HepG2 (cell line): ENCODE results near the gene ZNF575. TPM values are rescaled to one million over a fixed set of nuclear protein-coding genes. Genes with fewer than 3 reads are reported as not detected.

Experiments used
- ATAC-seq: fragments of 200-7000 bp; cut with Tn5 transposase; 3 replicates; pipeline ENCODE4 v1.9.1; 2020; ENCODE audit warnings: mild to moderate bottlenecking, moderate library complexity
- BruUV-seq: library from RNA; stranded (reverse); fragments of 400-500 nt; replicated peaks from 2 replicates; lab custom pipeline; 2021; lab: Mats Ljungman, UMichigan
- CTCF ChIA-PET: fragments of 300-600 bp; formaldehyde crosslinking; extraction: SDS; loops from one replicate; lab custom pipeline; 2021; ENCODE audit warnings: low total read pairs, inconsistent platforms, low intra/inter-chr PET ratio; lab: Yijun Ruan, JAX
- POLR2A ChIA-PET: fragments of 350-600 bp; sonication (Branson Sonifier 250); formaldehyde crosslinking; loops from one replicate; lab custom pipeline; 2020; ENCODE audit warnings: antibody characterized with exemption, inconsistent platforms; lab: Yijun Ruan, JAX
- DNase-seq: peaks from one replicate; pipeline ENCODE4 v3.0.0-alpha.2; 2015; ENCODE audit warnings: low spot score
- FAIRE-seq: peaks from 3 replicates; lab custom pipeline; 2011; peaks lifted over from hg19 to GRCh38; lab: Jason Lieb, UNC
- H2AFZ ChIP-seq: one replicate; pipeline ENCODE4 v1.6.1; 2011; ENCODE audit warnings: low read length, inconsistent platforms
- H3K27ac ChIP-seq: fragments of 300-600 bp; 3 replicates; pipeline ENCODE4 v1.8.0; 2011; ENCODE audit warnings: mixed run types, mild to moderate bottlenecking, mixed read lengths, low read length, inconsistent platforms; ENCODE audit not compliant: insufficient read depth; ENCODE audit errors: extremely low read length
- H3K27me3 ChIP-seq, 2 experiments: fragments of 200-600 bp in 1 of 2; 2 replicates in 1 of 2; 3 replicates in 1 of 2; pipeline versions ENCODE4 v1.6.0 to v1.8.0; 2011; ENCODE audit warnings: low read length in 2 of 2, mild to moderate bottlenecking in 2 of 2, moderate library complexity in 2 of 2, inconsistent platforms in 1 of 2; ENCODE audit not compliant: insufficient read depth in 2 of 2, control insufficient read depth in 1 of 2
- H3K36me3 ChIP-seq, 2 experiments: fragments of 200-600 bp in 1 of 2; replicated peaks in 1 of 2; 2 replicates in 1 of 2; 3 replicates in 1 of 2; pipeline versions ENCODE4 v1.5.1 to v1.8.0; 2011; ENCODE audit warnings: low read length in 2 of 2, inconsistent platforms in 1 of 2; ENCODE audit not compliant: insufficient read depth in 2 of 2, control insufficient read depth in 1 of 2
- H3K4me1 ChIP-seq: 2 replicates; pipeline ENCODE4 v1.5.1; 2012; ENCODE audit warnings: low read length, inconsistent platforms; ENCODE audit not compliant: insufficient read depth
- H3K4me2 ChIP-seq: 2 replicates; pipeline ENCODE4 v1.6.0; 2011; ENCODE audit warnings: low read depth, low read length, inconsistent platforms
- H3K4me3 ChIP-seq, 3 experiments: fragments of 200-600 bp in 1 of 3; sonication (generic), shearing (Covaris generic) in 1 of 3; replicated peaks in 1 of 3; 2 replicates each; pipeline ENCODE4 v1.5.1; 2011 to 2016; ENCODE audit warnings: low read length in 3 of 3, inconsistent platforms in 2 of 3, low read depth in 2 of 3, mild to moderate bottlenecking in 2 of 3, control low read depth in 1 of 3, mixed read lengths in 1 of 3; ENCODE audit not compliant: insufficient read depth in 1 of 3
- H3K79me2 ChIP-seq: one replicate; pipeline ENCODE4 v1.6.1; 2011; ENCODE audit warnings: low read length, inconsistent platforms; ENCODE audit not compliant: insufficient read depth
- H3K9ac ChIP-seq: 2 replicates; pipeline ENCODE4 v1.6.0; 2011; ENCODE audit warnings: mild to moderate bottlenecking, low read depth, low read length, inconsistent platforms; ENCODE audit not compliant: insufficient read depth
- H3K9me3 ChIP-seq: 2 replicates; pipeline ENCODE4 v1.5.1; 2012; ENCODE audit warnings: mild to moderate bottlenecking, low read length
- H4K20me1 ChIP-seq: 2 replicates; pipeline ENCODE4 v1.6.0; 2011; ENCODE audit warnings: inconsistent platforms, mild to moderate bottlenecking, low read length, moderate library complexity; ENCODE audit not compliant: insufficient read depth
- GATAD2A ChIP-seq: IDR thresholded peaks from 2 replicates; pipeline ENCODE4 v1.6.1; 2016
- NFIC ChIP-seq: IDR thresholded peaks from 2 replicates; pipeline ENCODE4 v1.6.1; 2012; ENCODE audit warnings: mild to moderate bottlenecking, low read length, inconsistent platforms
- RAD21 ChIP-seq: fragments of 450-650 bp; formaldehyde crosslinking; IDR thresholded peaks from 2 replicates; pipeline ENCODE4 v1.5.0; 2020; ENCODE audit warnings: mild to moderate bottlenecking
- SMC3 ChIP-seq: IDR thresholded peaks from 2 replicates; pipeline ENCODE4 v1.6.1; 2011; ENCODE audit warnings: low read length, improper control_type of control experiment
- STAG1 ChIP-seq: sonication (generic); formaldehyde crosslinking; IDR thresholded peaks from 2 replicates; pipeline ENCODE4 v1.4.0; 2020; ENCODE audit warnings: missing genetic modification reagents
- TEAD3 ChIP-seq: optimal IDR thresholded peaks from 2 replicates; pipeline ENCODE3; 2016; ENCODE audit warnings: borderline replicate concordance
- ZNF335 ChIP-seq: sonication (generic); formaldehyde crosslinking; IDR thresholded peaks from 2 replicates; pipeline ENCODE4 v1.4.0; 2020; ENCODE audit warnings: missing genetic modification reagents
- ZNF501 ChIP-seq: sonication (generic); formaldehyde crosslinking; IDR thresholded peaks from 2 replicates; pipeline ENCODE4 v1.5.1; 2020; ENCODE audit warnings: mild to moderate bottlenecking, moderate library complexity, missing genetic modification reagents
- WGBS: methylation state at CpG from one replicate; pipeline ENCODE4 v1.1.6; 2017; ENCODE audit warnings: low lambda C conversion rate; 5-methylcytosine and 5-hydroxymethylcytosine counted together
- in situ Hi-C: cut with HindIII; loops from 2 replicates; pipeline ENCODE4 v1.10.0; 2017; ENCODE audit warnings: low pct_unique_long_range_greater_than_20kb; ENCODE audit not compliant: extremely low pct_ligation_motif_present
- intact Hi-C: fragments of 100-400 bp; cut with micrococcal nuclease; formaldehyde crosslinking; loops from one replicate; pipeline ENCODE4 v1.10.0; 2022; ENCODE audit not compliant: unreplicated experiment
- polyA plus RNA-seq, 8 experiments: library from polyadenylated mRNA; depleted of rRNA in 3 of 8; stranded (reverse) in 7 of 8; unstranded in 1 of 8; fragments of >200 nt; fragmentation: Illumina TruSeq in 4 of 8; extraction: Trizol in 4 of 8; gene quantifications; 2 replicates each; pipeline versions ENCODE4 v1.2.1 to v1.2.3, GENCODE V29; 2011 to 2016; ENCODE audit warnings: low read depth in 4 of 8, missing spikeins in 1 of 8, mixed read lengths in 1 of 8; ENCODE audit not compliant: insufficient read depth in 1 of 8
- total RNA-seq, 5 experiments: library from RNA; depleted of rRNA; stranded (reverse); fragments of >200 nt; fragmentation: Illumina TruSeq; extraction: Trizol; gene quantifications; 2 replicates each; pipeline ENCODE4 v1.2.3, GENCODE V29; 2016; ENCODE audit warnings: low read depth in 1 of 5
- TF ChIP-seq, protein P1 (sequence below): sonication (generic); formaldehyde crosslinking; IDR thresholded peaks from 2 replicates; pipeline ENCODE4 v1.4.0; 2020; ENCODE audit warnings: mild to moderate bottlenecking, missing genetic modification reagents
- TF ChIP-seq, protein P2 (sequence below): sonication (generic); formaldehyde crosslinking; IDR thresholded peaks from 2 replicates; pipeline ENCODE4 v1.5.1; 2020; ENCODE audit warnings: missing genetic modification reagents, mild to moderate bottlenecking, borderline replicate concordance
- TF ChIP-seq, protein P3 (sequence below): sonication (generic); formaldehyde crosslinking; IDR thresholded peaks from 2 replicates; pipeline ENCODE4 v1.5.0; 2020; ENCODE audit warnings: mild to moderate bottlenecking, missing genetic modification reagents, moderate library complexity

ZNF575 gene
- total and polyA plus RNA-seq, 2 of the 13 experiments (the other 11 are each of a cell fraction or from before 2014, with no cell fraction given): 0.17 to 0.27 TPM

DNA sequence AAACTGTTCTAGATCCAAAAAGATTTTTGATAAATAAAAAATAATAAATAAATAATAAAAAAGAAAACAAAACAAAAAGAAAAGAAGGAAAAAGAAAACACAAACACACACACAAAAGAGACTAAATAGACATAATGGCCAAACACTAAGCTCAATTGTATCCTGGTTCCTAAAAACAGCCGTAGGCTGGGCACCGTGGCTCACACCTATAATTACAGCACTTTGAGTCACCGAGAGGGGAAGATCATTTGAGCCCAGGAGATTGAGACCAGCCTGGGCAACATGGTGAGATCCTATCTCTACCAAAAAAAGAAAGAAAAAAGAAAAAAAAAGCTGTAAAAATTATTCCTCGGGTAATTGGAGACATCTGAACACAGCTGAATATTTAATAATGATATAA, 14.9 kb upstream of the ZNF575 start (continued):
- TF ChIP-seq, protein P1, sequence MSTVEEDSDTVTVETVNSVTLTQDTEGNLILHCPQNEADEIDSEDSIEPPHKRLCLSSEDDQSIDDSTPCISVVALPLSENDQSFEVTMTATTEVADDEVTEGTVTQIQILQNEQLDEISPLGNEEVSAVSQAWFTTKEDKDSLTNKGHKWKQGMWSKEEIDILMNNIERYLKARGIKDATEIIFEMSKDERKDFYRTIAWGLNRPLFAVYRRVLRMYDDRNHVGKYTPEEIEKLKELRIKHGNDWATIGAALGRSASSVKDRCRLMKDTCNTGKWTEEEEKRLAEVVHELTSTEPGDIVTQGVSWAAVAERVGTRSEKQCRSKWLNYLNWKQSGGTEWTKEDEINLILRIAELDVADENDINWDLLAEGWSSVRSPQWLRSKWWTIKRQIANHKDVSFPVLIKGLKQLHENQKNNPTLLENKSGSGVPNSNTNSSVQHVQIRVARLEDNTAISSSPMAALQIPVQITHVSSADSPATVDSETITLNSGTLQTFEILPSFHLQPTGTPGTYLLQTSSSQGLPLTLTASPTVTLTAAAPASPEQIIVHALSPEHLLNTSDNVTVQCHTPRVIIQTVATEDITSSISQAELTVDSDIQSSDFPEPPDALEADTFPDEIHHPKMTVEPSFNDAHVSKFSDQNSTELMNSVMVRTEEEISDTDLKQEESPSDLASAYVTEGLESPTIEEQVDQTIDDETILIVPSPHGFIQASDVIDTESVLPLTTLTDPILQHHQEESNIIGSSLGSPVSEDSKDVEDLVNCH: no peak
- TF ChIP-seq, protein P2, sequence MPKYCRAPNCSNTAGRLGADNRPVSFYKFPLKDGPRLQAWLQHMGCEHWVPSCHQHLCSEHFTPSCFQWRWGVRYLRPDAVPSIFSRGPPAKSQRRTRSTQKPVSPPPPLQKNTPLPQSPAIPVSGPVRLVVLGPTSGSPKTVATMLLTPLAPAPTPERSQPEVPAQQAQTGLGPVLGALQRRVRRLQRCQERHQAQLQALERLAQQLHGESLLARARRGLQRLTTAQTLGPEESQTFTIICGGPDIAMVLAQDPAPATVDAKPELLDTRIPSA (CRISPR knock-in tag): no peak
- TF ChIP-seq, all 625 proteins: peak for 0

DNA sequence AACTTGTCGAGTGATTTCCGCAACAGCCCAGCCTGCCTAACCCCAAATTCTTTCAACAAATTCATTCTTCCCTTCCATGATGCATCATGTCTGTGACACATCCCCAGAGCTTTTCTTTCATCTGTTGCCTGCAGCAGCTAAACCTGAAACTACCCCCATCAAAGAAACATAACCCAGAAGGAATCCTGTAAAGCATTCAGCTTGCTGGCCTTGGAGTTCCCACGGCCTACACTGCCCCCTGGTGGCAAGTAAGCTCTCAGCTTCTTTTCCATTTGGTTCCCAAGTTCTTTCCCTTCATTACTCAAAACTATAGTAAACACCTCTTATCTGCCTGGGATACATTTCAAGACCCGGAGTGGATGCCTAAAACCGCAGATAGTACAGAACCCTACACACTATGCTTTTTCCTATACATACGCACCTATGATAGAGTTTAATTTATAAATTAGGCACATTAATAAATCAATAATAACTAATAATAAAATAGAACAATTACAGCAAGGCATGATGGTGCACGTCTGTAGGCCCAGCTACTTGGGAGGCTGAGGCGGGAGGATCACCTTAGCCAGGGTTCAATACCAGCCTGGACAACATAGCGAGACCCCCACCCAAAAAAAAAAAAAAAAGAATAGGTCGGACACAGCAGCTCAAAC, 13.4 kb upstream of the ZNF575 start:
- H2AFZ ChIP-seq: no peak overlapping the region
- TF ChIP-seq TEAD3 (CRISPR knock-in tag) (peak; percentile 23), ZNF501 (CRISPR knock-in tag) (no peak), STAG1 (CRISPR knock-in tag) (peak; percentile 95), RAD21 (CRISPR knock-in tag) (peak; percentile 89), ZNF335 (CRISPR knock-in tag) (no peak), SMC3 (peak; percentile 99), NFIC (no peak), GATAD2A (CRISPR knock-in tag) (0 out of 2 replicates have a peak, but pooled peaks have one; percentile 12)
- TF ChIP-seq, protein P3, sequence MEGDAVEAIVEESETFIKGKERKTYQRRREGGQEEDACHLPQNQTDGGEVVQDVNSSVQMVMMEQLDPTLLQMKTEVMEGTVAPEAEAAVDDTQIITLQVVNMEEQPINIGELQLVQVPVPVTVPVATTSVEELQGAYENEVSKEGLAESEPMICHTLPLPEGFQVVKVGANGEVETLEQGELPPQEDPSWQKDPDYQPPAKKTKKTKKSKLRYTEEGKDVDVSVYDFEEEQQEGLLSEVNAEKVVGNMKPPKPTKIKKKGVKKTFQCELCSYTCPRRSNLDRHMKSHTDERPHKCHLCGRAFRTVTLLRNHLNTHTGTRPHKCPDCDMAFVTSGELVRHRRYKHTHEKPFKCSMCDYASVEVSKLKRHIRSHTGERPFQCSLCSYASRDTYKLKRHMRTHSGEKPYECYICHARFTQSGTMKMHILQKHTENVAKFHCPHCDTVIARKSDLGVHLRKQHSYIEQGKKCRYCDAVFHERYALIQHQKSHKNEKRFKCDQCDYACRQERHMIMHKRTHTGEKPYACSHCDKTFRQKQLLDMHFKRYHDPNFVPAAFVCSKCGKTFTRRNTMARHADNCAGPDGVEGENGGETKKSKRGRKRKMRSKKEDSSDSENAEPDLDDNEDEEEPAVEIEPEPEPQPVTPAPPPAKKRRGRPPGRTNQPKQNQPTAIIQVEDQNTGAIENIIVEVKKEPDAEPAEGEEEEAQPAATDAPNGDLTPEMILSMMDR (CRISPR knock-in tag): peak; percentile 90
- TF ChIP-seq, all 625 proteins: peak for 6
- H3K27me3 ChIP-seq: no peaks in the 10 kb centered on the region
- H3K79me2 ChIP-seq: no peaks in the 10 kb centered on the region
- H3K9ac ChIP-seq: no peak overlapping the region
- 65% methylated on average over 10 of the region's 10 CpGs for WGBS
- H3K4me1 ChIP-seq: peaks cover 3% of the 10 kb centered on the region
- FAIRE-seq: peak; percentile 71
- no peaks in the 10 kb centered on the region for H3K36me3 ChIP-seq
- no peaks in the 10 kb centered on the region for H4K20me1 ChIP-seq
- H3K27ac ChIP-seq: no peak overlapping the region
- DNase-seq: peak; percentile 72
- no peak overlapping the region for H3K4me2 ChIP-seq
- no TSS peak for BruUV-seq
- intact Hi-C loops: loop anchor here (1.0 to 10.0 kb wide), 3 partner anchors 72 to 86 kb away; partner anchors contain the start of genes IRGQ and ZNF576
- in situ Hi-C loops: loop anchor here (5.0 kb wide), 1 partner anchor 72 kb away; no protein-coding TSS in a partner anchor
- POLR2A ChIA-PET: interaction anchor here (0.6 to 2.0 kb wide), 4 partner anchors 9 to 72 kb away, joined by 3 to 19 read pairs (median 5); partner anchors contain the start of gene PHLDB3
- peak; percentile 56 for ATAC-seq
- no peak overlapping the region for H3K4me3 ChIP-seq
- CTCF ChIA-PET: interaction anchor here (2.5 to 5.1 kb wide), 2 partner anchors 73 to 86 kb away, joined by 18 to 109 read pairs; no protein-coding TSS in a partner anchor
- no peaks in the 10 kb centered on the region for H3K9me3 ChIP-seq
